PC-3 (cell line): ENCODE results near the gene PCSK5.

ENCODE experiments used
- CTCF ChIP-seq: fragments of 300-600 bp; sonication (generic); conservative IDR thresholded peaks from 2 replicates; pipeline ENCODE4 v1.5.1; 2017; ENCODE audit warnings: antibody characterized with exemption, low read depth, mild to moderate bottlenecking, low read length
- EZH2 ChIP-seq: fragments of 300-600 bp; sonication (generic); IDR thresholded peaks from one replicate; pipeline ENCODE4 v1.6.1; 2017; ENCODE audit warnings: antibody characterized with exemption, mild to moderate bottlenecking, low read length; ENCODE audit not compliant: unreplicated experiment
- EZH2phosphoT487 ChIP-seq: fragments of 300-600 bp; sonication (generic); IDR thresholded peaks from 2 replicates; pipeline ENCODE4 v1.6.1; 2018; ENCODE audit warnings: mild to moderate bottlenecking, antibody characterized with exemption, low read length, borderline replicate concordance

GRCh38 chr9:76095585-76095984, 205.1 kb downstream of the PCSK5 start:
- TF ChIP-seq CTCF: no peak
- TF ChIP-seq EZH2phosphoT487: no peak
- no peak for TF ChIP-seq EZH2
